IPS DF 4.7 (cell line): Measurements from ENCODE around the gene FRMD8.
"Not testable (repeated sequence)": the region's sequence is repeated elsewhere in the genome, so short reads cannot be mapped to it uniquely, and the experiment has no call there.

Source experiments
- DNase-seq: peaks from one replicate; pipeline ENCODE4 v3.0.0-alpha.2; 2013; ENCODE audit warnings: low spot score; ENCODE audit errors: extremely low read depth

The FRMD8 gene

GRCh38 chr11:65413077-65413664, 26.7 kb downstream of the FRMD8 start:
- DNase-seq = not testable (repeated sequence)

DNA sequence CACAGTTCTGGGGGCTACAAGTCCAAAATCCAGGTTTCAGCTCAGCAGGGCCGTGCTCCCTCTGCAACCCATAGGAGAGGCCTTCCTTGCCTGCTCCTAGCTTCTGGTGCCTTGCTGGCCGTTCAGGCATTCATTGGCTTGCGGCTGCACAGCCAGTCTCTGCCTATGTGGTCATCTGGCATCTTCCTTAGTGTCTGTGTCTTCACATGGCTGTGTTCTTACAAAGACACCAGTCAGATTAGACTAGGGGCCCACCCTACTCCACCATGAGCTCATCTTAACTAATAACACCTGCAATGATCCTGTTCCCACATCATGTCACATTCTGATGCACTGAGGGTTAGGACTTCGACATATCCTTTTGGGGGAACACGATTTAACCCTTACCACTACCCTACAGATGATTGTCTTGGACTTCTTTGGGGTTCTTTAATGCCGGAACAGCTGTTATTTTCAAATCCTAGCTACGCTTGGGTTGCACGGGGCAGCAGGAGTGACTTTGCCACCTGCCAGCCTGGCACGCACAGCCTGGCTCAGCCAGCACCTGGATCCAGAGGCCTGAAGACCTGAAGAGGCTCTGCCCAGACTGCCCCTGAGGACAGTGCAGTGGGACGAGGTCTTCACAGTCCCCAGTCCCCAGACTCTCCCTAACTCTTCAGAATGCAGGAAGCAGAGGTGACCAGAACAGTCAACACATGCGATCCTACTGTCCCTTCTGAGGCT, 28.5 kb downstream of the FRMD8 start:
- DNase-seq = no peak

DNA sequence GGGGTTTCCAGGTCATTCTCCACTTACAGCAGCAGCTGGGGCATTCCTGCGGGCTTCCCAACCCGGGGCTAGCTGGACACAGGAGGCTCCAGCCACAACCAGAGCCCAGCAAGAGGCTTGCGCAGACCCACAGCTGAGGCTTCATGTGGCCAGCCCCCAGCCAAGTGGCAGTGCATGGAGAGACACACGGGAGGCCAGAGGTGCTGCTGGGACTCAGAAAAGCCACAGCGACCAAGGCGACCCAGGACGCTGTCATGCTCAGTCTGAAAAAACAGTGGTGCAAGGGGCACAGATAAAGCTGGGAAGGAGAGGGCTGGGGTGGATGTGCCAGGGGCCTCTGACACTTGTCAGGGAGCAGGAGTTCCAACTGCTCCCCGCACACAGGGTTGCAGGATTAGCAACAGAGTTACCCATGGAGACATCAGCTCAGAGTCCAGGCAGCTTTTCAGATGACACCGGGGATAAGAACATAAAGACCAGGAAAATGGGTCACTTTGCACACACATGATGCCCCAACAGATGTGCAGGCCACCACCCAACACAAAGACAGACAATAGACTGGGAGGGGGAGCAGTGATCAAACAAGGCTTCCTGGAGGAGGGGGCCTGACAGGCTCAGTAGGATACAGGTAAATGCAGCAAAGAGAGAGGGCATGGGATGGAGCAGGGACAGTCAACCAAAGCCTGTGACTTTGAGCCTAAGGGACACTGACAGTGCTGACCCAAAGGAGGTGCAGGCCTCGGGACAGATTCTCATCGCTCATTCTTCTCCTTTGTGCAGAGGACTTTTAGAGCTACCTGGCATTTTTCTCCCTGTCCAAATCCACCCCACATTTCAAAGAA, 29.3 kb downstream of the FRMD8 start:
- DNase-seq = no peak

DNA sequence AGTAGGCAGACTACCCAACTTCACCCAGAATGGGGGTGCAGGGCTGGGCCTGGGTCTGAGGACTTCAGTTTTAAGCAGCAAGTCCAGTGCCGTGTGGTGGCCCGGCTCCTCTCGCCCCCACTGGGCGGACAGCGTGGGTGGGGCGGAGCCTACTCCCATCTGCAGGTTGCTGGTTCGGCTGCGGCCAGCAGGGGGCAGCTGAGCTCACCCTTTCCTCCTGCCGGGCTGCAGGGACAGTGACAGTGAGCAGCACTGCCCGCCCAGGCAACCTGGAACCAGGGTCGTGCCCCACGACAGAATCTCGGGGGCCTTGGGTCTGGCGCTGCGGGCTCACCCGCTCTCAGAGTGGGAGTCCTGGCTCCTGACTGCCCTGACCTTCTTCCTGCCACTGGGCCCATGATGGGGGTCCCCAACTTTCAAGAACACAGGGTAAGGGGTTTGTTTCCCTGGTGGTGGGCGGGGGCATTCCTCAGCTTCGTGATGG, 29.9 kb downstream of the FRMD8 start:
- no peak for DNase-seq

DNA sequence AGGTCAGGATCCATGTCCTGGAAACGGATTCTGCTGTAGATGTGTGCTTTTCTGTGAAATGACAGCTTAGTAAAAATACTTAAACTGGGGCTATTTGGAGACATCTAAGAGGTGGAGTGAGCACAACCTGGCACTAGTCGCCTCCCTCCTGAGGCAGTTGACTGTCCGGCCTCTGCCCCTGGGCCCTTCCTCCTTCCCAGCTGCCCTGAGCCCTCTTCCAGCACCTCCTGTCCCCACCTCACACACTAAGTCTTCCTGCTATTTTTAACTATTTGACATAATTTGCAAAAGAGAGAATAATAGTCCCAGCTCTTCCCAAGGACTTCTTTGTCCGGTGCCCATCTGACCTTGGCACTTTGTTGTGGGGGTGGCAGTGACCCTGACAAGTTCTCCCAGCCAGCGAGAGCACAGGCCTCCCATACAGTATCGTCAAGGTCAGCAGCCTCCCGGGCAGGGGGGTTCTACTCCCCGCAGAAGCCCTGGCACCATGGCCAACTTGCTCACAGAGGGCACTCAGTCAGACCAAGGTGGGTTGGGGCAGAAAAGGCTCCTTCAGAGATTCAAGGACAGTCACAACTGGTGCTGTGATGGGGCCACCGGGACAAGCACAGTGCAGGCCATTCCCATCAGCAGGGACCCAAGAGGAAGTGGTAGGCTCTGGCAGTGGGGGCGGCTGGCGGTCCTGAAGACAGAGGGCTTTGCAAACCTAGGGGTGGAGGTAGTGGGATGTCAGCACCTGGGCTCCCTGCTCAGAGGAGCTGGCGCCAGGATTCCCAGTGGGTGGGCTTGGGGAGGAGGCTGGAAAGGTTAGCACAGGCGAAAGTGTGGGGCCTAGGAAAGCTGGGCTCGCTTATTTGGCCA, 30.6 kb downstream of the FRMD8 start:
- no peak for DNase-seq

DNA sequence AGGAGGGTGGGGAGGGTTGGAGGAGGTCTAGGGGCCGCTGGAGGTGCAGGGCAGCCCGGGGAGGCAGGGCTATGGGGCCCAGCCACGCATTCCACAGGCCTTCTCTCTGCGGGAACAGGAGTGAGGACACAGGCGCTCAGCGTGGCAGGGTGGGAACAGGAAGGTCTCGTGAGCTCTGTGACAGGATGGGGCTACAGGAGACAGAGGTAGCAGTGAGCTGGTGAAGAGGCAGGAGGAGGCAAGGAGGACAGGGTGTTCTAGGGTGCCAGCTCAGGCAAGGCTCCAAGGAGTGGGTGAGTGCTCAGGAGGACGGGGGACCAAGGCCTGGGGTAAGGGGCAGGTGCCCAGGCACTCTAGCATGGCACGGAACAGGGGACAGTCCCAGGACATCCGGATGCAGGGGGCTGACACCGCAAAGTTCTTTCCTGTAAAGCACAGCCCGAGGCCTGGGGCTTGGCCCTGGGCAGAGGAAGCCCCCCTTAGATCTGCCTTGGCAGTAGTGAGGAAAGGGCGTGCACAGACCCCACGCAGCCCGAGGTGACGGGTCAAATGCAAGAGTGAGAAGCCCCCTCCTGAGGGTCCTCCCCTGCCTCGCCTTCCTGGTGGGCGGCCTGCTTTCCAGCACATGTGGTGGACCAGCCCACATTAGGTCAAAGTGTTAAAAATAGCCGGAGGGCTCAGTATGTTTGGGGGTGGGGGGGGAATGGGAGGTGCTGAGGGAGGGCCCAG, 31.4 kb downstream of the FRMD8 start:
- DNase-seq = no peak

DNA sequence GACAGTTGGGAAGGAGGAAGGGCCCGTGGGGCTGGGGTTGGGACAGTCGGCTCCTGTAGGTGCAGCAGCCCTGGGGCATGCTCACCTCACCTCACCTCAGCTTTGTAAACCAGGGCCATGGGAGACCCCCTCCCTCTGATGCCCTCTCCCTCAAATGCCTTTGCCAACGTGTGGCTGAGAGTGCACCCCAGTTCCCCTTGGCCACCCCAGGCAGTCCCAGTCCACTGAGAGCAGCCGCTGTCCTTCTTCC, 31.9 kb downstream of the FRMD8 start:
- no peak for DNase-seq

GRCh38 chr11:65418681-65419459, 32.4 kb downstream of the FRMD8 start:
- DNase-seq = peak; percentile 78

DNA sequence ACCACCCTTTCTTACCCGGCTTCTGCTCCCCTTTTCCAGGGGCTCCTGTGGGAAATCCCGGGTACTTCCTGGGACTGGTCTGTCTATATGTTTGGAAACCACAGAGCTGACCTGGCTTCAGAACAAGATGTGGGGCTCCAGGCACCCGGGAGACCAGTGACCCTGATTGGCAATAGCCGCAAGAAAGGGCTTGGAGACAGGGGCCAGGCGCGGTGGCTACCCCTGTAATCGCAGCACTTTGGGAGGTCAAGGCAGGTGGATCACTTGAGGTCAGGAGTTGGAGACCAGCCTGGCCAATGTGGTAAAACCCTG, 33.0 kb downstream of the FRMD8 start:
- DNase-seq = no peak

- no peak for DNase-seq
Observed at GRCh38 chr11:65419772-65420481, 33.5 kb downstream of the FRMD8 start.

- no peak for DNase-seq
Observed at GRCh38 chr11:65420506-65420905, 34.1 kb downstream of the FRMD8 start.

- no peak for DNase-seq
Observed at GRCh38 chr11:65420979-65421793, 34.7 kb downstream of the FRMD8 start.

DNA sequence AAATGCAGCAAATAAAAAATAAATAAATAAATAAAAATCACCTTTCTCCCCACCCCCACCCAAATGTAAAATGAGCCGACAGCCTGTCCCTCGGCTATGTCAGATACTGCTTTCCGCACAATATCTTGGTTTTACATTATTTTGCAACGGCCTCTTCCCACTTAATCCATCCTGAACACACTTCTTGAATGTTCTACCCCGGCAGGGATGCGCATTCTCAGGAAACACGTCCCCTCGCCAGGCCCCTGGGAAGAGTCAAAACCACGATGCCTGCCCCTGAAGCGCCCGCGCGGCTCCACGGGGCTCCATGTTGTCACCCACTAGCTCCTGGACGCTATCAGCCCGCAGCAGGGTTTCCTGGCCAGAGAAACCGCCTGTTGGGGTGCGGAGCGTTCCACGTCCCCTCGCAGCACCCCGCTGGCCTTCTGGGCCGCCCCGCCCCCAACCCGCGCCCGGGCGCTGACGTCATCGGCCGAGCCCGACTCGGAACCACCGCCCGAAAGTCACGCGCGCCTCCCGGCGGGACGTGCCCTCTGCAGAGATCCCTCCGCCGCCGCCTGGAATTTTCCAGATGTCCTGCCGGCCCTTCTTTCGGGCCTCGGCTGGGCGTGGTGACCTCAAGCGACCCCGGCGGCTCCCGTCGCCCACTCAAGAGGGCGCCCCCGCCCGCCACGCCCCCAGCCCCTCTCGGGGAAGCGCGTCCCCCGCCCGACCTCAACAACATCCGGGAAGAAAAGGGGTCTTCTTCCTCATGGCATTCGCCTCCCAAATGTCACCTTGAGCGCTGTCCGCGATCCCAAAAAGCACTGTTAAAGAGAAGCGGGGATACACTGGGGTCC, 35.6 kb downstream of the FRMD8 start:
- no peak for DNase-seq

DNA sequence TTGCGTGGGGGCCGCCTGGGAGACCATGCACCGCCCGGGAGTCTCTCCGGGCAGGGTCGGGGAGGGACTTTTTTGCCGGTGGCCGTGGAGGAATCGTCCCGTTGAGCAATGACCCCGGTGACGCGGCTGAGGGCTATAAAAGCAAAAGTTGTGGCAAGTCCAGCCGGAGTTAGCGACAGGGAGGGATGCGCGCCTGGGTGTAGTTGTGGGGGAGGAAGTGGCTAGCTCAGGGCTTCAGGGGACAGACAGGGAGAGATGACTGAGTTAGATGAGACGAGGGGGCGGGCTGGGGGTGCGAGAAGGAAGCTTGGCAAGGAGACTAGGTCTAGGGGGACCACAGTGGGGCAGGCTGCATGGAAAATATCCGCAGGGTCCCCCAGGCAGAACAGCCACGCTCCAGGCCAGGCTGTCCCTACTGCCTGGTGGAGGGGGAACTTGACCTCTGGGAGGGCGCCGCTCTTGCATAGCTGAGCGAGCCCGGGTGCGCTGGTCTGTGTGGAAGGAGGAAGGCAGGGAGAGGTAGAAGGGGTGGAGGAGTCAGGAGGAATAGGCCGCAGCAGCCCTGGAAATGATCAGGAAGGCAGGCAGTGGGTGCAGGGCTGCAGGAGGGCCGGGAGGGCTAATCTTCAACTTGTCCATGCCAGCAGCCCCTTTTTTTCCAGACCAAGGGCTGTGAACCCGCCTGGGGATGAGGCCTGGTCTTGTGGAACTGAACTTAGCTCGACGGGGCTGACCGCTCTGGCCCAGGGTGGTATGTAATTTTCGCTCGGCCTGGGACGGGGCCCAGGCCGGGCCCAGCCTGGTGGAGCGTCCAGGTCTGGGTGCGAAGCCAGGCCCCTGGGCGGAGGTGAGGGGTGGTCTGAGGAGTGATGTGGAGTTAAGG, 36.4 kb downstream of the FRMD8 start, which contains the start of gene NEAT1:
Gene NEAT1 (plus strand): TSS at position 166 of the 883 bp plus-strand sequence.
- DNase-seq = no peak

GRCh38 chr11:65423516-65424204, 37.2 kb downstream of the FRMD8 start:
- no peak for DNase-seq
